DND-41 (cell line): ENCODE results near the gene WWC1.

ENCODE experiments used
- EZH2 ChIP-seq: IDR thresholded peaks from 3 replicates; pipeline ENCODE4 v1.6.1; 2012; ENCODE audit warnings: borderline replicate concordance, low read depth, mild to moderate bottlenecking, moderate library complexity, low read length, inconsistent platforms; ENCODE audit not compliant: severe bottlenecking
- TF ChIP-seq, protein P1 (sequence below): IDR thresholded peaks from 2 replicates; pipeline ENCODE4 v1.5.1; 2012; ENCODE audit warnings: borderline replicate concordance, low read length, moderate library complexity, mild to moderate bottlenecking; ENCODE audit not compliant: poor library complexity, severe bottlenecking; ENCODE audit errors: extremely low read depth

DNA sequence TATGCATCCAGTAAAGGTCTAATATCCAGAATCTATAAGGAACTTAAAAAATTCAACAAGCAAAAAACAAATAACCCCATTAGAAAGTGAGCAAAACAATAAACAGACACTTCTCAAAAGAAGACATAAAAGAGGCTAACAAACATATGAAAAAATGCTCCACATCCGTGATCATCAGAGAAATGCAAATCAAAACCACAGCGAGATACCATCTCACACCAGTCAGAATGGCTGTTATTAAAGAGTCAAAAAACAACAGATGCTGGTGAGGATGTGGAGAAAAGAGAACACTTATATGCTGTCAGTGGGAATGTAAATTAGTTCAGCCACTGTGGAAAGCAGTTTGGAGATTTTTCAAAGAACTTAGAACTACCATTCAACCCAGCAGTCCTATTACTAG is 86.1 kb downstream of the WWC1 start:
- TF ChIP-seq, protein P1, sequence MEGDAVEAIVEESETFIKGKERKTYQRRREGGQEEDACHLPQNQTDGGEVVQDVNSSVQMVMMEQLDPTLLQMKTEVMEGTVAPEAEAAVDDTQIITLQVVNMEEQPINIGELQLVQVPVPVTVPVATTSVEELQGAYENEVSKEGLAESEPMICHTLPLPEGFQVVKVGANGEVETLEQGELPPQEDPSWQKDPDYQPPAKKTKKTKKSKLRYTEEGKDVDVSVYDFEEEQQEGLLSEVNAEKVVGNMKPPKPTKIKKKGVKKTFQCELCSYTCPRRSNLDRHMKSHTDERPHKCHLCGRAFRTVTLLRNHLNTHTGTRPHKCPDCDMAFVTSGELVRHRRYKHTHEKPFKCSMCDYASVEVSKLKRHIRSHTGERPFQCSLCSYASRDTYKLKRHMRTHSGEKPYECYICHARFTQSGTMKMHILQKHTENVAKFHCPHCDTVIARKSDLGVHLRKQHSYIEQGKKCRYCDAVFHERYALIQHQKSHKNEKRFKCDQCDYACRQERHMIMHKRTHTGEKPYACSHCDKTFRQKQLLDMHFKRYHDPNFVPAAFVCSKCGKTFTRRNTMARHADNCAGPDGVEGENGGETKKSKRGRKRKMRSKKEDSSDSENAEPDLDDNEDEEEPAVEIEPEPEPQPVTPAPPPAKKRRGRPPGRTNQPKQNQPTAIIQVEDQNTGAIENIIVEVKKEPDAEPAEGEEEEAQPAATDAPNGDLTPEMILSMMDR, result no peak
- no peak for TF ChIP-seq EZH2
